Occipital lobe (tissue), 2 donors: ENCODE data around the gene MKRN1. TPM values are rescaled to one million over a fixed set of nuclear protein-coding genes. Genes with fewer than 3 reads are reported as not detected.
"Not testable (repeated sequence)": the region's sequence is repeated elsewhere in the genome, so short reads cannot be mapped to it uniquely, and the experiment has no call there.

Experiments
- DNase-seq: peaks from one replicate; lab custom pipeline; 2025; lab: John Stamatoyannopoulos, UW
- total RNA-seq: library from RNA; depleted of rRNA; stranded (reverse); fragments of >200 nt; gene quantifications from one replicate; pipeline ENCODE4 v1.2.3, GENCODE V29; 2014

Gene MKRN1
- total RNA-seq, 1 donor from 2014 or later, result 89.2 TPM

DNA sequence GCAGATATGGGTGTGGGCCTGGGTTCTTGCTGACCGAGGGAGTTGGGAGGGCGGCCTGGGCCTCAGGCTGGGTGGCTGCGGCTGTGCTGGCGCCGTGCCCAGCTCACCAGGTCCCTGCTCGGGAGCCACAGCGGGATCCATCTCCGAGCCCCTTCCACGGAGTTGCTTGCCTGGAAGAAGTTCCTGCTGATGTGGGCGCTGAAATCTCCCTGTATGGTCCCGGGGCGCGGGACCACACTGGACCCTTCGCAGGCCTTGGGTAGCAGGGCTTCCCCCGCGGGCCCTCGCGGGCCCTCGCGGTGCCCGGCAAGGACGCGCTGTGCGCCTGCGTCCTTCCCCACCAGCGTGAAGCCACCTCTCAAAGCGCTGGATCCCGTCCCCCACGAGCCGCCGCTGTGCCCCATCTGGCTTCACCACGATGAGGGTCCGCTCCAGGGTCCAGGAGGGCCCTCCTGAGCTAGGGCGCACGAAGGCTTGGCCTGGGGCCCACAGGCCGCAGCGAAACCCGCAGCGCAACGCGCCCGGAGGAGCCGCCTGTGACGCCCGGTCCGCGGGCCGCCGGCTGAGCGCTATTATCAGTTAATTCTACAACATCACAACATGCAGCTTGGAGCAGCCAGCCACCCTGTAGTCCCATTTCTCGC, 43.9 kb downstream of the MKRN1 start:
- DNase-seq, result no peak

DNA sequence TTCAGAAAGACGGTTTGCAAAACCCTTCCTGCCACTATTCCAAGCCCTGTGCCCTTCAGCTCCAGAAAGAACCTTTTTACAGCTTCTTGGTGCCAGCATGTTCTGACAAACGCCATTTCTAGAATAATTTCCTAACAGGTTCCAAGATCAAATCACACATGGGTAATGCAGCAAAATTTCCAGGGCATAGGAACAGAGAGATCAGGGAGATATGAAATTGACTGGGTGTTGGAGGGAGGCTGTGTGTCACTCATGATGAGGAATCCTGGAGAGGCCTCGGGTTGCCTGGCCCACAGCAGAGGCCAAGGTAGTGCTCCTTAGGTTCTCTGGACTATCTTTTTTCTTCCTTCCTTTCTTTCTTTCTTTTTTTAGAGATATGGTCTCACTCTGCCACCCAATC, 45.9 kb downstream of the MKRN1 start:
- no peak for DNase-seq

DNA sequence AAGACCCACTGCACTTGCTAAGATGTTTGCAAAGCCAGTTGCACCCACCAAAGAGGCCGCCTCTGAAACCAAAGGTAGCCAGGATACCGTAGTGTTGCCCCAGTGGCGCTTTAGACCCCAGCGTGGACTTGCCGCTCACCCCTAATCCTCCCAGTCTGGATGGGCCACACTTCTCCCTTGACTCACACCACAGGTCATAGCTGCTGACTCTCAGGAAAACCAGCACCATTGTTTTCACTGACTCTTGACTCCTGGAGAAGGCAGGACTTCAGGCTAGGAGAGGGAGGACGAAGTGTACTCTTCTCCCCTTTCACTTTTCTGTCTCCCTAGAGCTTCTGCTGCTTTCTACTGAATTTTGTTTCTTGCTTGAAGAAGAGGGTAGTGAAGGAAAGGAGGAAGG, 53.2 kb downstream of the MKRN1 start:
- no peak for DNase-seq

- DNase-seq, result no peak
These were observed 53.6 kb downstream of the MKRN1 start for GRCh38 chr7:140425718-140426117.

DNA sequence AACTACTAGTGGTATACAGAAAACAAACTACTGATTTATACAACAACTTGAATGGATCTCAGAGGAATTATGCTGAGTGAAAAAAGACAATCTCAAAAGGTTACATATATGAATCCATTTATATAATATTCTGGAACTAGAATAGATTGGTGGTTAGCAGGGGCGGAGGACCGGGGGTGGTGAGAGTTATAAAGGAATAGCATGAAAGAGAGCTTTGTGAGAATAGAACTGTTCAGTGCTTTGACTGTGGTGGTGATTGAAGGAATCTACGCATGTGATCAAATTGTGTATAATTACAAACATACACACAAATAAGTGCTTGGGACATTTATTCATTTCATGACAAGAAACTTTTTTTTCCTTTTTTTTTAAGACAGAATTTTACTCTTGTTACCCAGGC, 55.8 kb downstream of the MKRN1 start:
- DNase-seq, result no peak

GRCh38 chr7:140421521-140421920, 57.8 kb downstream of the MKRN1 start:
- DNase-seq, result no peak

GRCh38 chr7:140418653-140419052, 60.7 kb downstream of the MKRN1 start:
- no peak for DNase-seq

- not testable (repeated sequence) for DNase-seq
These were observed 61.2 kb downstream of the MKRN1 start for GRCh38 chr7:140418156-140418472.

GRCh38 chr7:140417456-140418155, 61.7 kb downstream of the MKRN1 start:
- DNase-seq, result no peak

- DNase-seq, result no peak
These were observed 62.7 kb downstream of the MKRN1 start for GRCh38 chr7:140416560-140416959.

DNA sequence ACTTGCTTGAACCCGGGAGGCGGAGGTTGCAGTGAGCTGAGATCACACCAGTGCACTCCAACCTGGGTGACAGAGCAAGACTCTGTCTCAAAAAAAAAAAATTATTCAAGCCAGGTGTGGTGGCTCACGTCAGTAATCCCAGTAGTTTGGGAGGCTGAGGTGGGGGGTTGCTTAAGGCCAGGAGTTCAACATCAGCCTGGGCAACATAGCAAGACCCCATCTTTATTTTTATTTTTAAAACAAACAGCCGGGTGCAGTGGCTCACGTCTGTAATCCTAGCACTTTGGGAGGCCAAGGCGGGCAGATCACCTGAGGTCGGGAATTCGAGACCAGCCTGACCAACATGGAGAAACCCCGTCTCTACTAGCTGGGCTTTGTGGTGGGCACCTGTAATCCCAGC, 63.5 kb downstream of the MKRN1 start:
- not testable (repeated sequence) for DNase-seq

- DNase-seq, result no peak
These were observed 63.9 kb downstream of the MKRN1 start for GRCh38 chr7:140415361-140415760.

- no peak for DNase-seq
These were observed 74.7 kb downstream of the MKRN1 start for GRCh38 chr7:140404565-140405065.

- DNase-seq, result no peak
These were observed 75.3 kb downstream of the MKRN1 start, which contains the start of gene RAB19 for GRCh38 chr7:140403878-140404564. Gene RAB19 (plus strand): TSS chr7:140404058. CDS start chr7:140407647, 3,589 bp downstream.

Other genes starting within 250 kb of the MKRN1 start
- gene SLC37A3, start 81.0 kb downstream of the MKRN1 start, total RNA-seq, result 124 TPM
- gene RAB19, start 75.4 kb downstream of the MKRN1 start, total RNA-seq, result not detected
- gene DENND2A, start 161.3 kb upstream of the MKRN1 start, total RNA-seq, result 16.4 TPM
- gene ADCK2, start 193.4 kb upstream of the MKRN1 start, total RNA-seq, result 47.6 TPM
- gene NDUFB2, start 217.2 kb upstream of the MKRN1 start, total RNA-seq, result 45.4 TPM